Brain microvascular endothelial cell (primary cell): ENCODE measurements around the gene ZCCHC2.

Experiments used
- DNase-seq: peaks from one replicate; pipeline ENCODE4 v3.0.0-alpha.2; 2020
- H3K27ac ChIP-seq: fragments of 250-450 bp; sonication (Bioruptor Pico); 2 replicates; pipeline ENCODE4 v1.5.1; 2020; ENCODE audit warnings: mild to moderate bottlenecking, moderate library complexity
- H3K27me3 ChIP-seq: fragments of 250-450 bp; sonication (Bioruptor Pico); replicated peaks from 2 replicates; pipeline ENCODE4 v1.5.1; 2020; ENCODE audit warnings: mild to moderate bottlenecking
- H3K36me3 ChIP-seq: fragments of 250-450 bp; sonication (Bioruptor Pico); replicated peaks from 2 replicates; pipeline ENCODE4 v1.5.1; 2020; ENCODE audit warnings: mild to moderate bottlenecking
- H3K4me3 ChIP-seq: 2 replicates; pipeline ENCODE4 v1.5.1; 2011; ENCODE audit warnings: low read depth, mild to moderate bottlenecking, control low read depth, low read length, moderate library complexity
- CTCF ChIP-seq: IDR thresholded peaks from 2 replicates; pipeline ENCODE4 v1.5.1; 2011; ENCODE audit warnings: low read depth, mild to moderate bottlenecking, moderate library complexity, low read length, control low read depth, inconsistent platforms; ENCODE audit errors: missing control alignments
- in situ Hi-C: cut with HindIII; loops from 2 replicates; pipeline ENCODE4 v1.10.0; 2017; ENCODE audit warnings: low sequenced_read_pairs, low pct_ligation_motif_present

ZCCHC2 gene

GRCh38 chr18:62500966-62501591 lies 21.7 kb upstream of the ZCCHC2 start:
- in situ Hi-C loops: no loop called here
- no peak for DNase-seq
- Histone ChIP-seq H3K27ac (no peak overlapping the region), H3K27me3 (no peaks in the 10 kb centered on the region), H3K4me3 (no peak overlapping the region), H3K36me3 (no peaks in the 10 kb centered on the region)
- no peak for TF ChIP-seq CTCF

GRCh38 chr18:62505669-62506494 lies 16.9 kb upstream of the ZCCHC2 start:
- Histone ChIP-seq H3K27ac (no peak overlapping the region), H3K27me3 (no peaks in the 10 kb centered on the region), H3K36me3 (no peaks in the 10 kb centered on the region), H3K4me3 (no peak overlapping the region)
- DNase-seq: no peak
- no peak for TF ChIP-seq CTCF
- in situ Hi-C loops: no loop called here

GRCh38 chr18:62506495-62507143 lies 16.2 kb upstream of the ZCCHC2 start:
- Histone ChIP-seq H3K27me3 (no peaks in the 10 kb centered on the region), H3K4me3 (no peak overlapping the region), H3K36me3 (no peaks in the 10 kb centered on the region), H3K27ac (no peak overlapping the region)
- in situ Hi-C loops: no loop called here
- no peak for TF ChIP-seq CTCF
- no peak for DNase-seq

- Histone ChIP-seq H3K27me3 (no peaks in the 10 kb centered on the region), H3K27ac (no peak overlapping the region), H3K4me3 (no peak overlapping the region), H3K36me3 (no peaks in the 10 kb centered on the region)
- TF ChIP-seq CTCF: no peak
- no peak for DNase-seq
- in situ Hi-C loops: no loop called here
Observed at GRCh38 chr18:62509779-62510178, 13.0 kb upstream of the ZCCHC2 start.

GRCh38 chr18:62510789-62511188 lies 12.0 kb upstream of the ZCCHC2 start:
- TF ChIP-seq CTCF: no peak
- DNase-seq: no peak
- in situ Hi-C loops: no loop called here
- Histone ChIP-seq H3K36me3 (no peaks in the 10 kb centered on the region), H3K27me3 (no peaks in the 10 kb centered on the region), H3K4me3 (no peak overlapping the region), H3K27ac (no peak overlapping the region)
